CD8-positive, alpha-beta memory T cell (primary cell): ENCODE data around the gene RBPJ. TPM values are rescaled to one million over a fixed set of nuclear protein-coding genes. Genes with fewer than 3 reads are reported as not detected.

Experiments
- CTCF ChIA-PET: fragments of 350-600 bp; sonication (Branson Sonifier 250); formaldehyde crosslinking; loops from one replicate; lab custom pipeline; 2021; ENCODE audit warnings: antibody characterized with exemption; lab: Charles Lee
- POLR2A ChIA-PET: fragments of 350-600 bp; sonication (Branson Sonifier 250); formaldehyde crosslinking; loops from one replicate; lab custom pipeline; 2021; ENCODE audit warnings: antibody characterized with exemption; lab: Charles Lee
- DNase-seq, 5 donors: peaks; one replicate each; pipeline versions ENCODE4 v3.0.0 to v3.0.0-alpha.2; 2020 to 2022; ENCODE audit warnings: mixed read lengths in 1 of 5
- H3K27ac ChIP-seq: one replicate; pipeline ENCODE4 v1.7.0; 2013; ENCODE audit warnings: low read depth, mild to moderate bottlenecking, low read length, moderate library complexity
- H3K27me3 ChIP-seq: 2 replicates; pipeline ENCODE4 v1.7.0; 2013; ENCODE audit warnings: low read length, mild to moderate bottlenecking; ENCODE audit not compliant: insufficient read depth, poor library complexity, severe bottlenecking
- H3K36me3 ChIP-seq: 2 replicates; pipeline ENCODE4 v1.7.0; 2013; ENCODE audit warnings: mild to moderate bottlenecking, low read length, moderate library complexity; ENCODE audit not compliant: insufficient read depth
- H3K4me1 ChIP-seq: 2 replicates; pipeline ENCODE4 v1.7.0; 2013; ENCODE audit warnings: mild to moderate bottlenecking, low read length, moderate library complexity; ENCODE audit not compliant: insufficient read depth
- H3K4me3 ChIP-seq: 2 replicates; pipeline ENCODE4 v1.7.0; 2013; ENCODE audit warnings: mild to moderate bottlenecking, low read length
- H3K9me3 ChIP-seq: 2 replicates; pipeline ENCODE4 v1.7.0; 2013; ENCODE audit warnings: mild to moderate bottlenecking, low read length
- H3K27ac Mint-ChIP-seq, 8 donors: one replicate each; pipeline ENCODE4 v1.8.0; 2020 to 2021; ENCODE audit warnings: mixed read lengths in 8 of 8, mild to moderate bottlenecking in 6 of 8, inconsistent platforms in 3 of 8, moderate library complexity in 3 of 8
- H3K27me3 Mint-ChIP-seq, 2 donors: one replicate each; pipeline ENCODE4 v1.8.0; 2020 to 2021; ENCODE audit warnings: mixed read lengths in 2 of 2, mild to moderate bottlenecking in 1 of 2, moderate library complexity in 1 of 2
- H3K36me3 Mint-ChIP-seq, 3 donors: one replicate each; pipeline ENCODE4 v1.8.0; 2020 to 2021; ENCODE audit warnings: mixed read lengths in 3 of 3, inconsistent platforms in 1 of 3, mild to moderate bottlenecking in 1 of 3
- H3K4me1 Mint-ChIP-seq, 3 donors: one replicate each; pipeline ENCODE4 v1.8.0; 2020 to 2021; ENCODE audit warnings: mixed read lengths in 3 of 3, inconsistent platforms in 1 of 3, mild to moderate bottlenecking in 1 of 3
- H3K4me3 Mint-ChIP-seq, 7 donors: one replicate each; pipeline ENCODE4 v1.8.0; 2020 to 2021; ENCODE audit warnings: mixed read lengths in 7 of 7, mild to moderate bottlenecking in 6 of 7, moderate library complexity in 4 of 7, inconsistent platforms in 2 of 7
- H3K9me3 Mint-ChIP-seq, 5 donors: one replicate each; pipeline ENCODE4 v1.8.0; 2020 to 2022; ENCODE audit warnings: mixed read lengths in 5 of 5, mild to moderate bottlenecking in 3 of 5, moderate library complexity in 2 of 5, inconsistent platforms in 1 of 5
- polyA plus RNA-seq: library from polyadenylated mRNA; unstranded; fragments of 300-500 nt; fragmentation: Illumina TruSeq; gene quantifications from one replicate; pipeline ENCODE4 v1.2.3, GENCODE V29; 2021
- total RNA-seq, 2 experiments: library from RNA; stranded (reverse); gene quantifications; one replicate each; pipeline ENCODE4 v1.2.3, GENCODE V29; 2021

RBPJ gene
- total and polyA plus RNA-seq, 3 experiments from 2014 or later: 94.0 to 201 (median 199) TPM

DNA sequence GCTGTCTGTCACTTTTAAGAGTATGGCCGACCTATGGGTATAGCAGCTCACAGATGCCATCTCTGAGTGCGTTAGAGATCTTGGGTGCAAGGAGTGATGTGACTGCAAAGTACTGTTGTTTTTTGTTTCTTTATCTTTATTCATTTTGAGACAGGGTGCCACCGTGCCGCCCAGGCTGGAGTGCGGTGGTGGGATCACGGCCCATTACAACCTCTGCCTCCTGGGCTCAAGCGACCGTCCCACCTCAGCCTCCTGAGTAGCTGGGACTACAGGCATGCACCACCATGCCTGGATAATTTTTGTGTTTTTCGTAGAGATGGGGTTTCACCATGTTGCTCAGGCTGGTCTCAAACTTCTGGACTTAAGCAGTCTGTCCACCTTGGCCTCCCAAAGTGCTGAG, 98.0 kb downstream of the RBPJ start:
- Histone ChIP-seq H3K27me3 (no peaks in the 10 kb centered on the region), H3K4me3 (no peak overlapping the region), H3K4me1 (no peaks in the 10 kb centered on the region), H3K36me3 (peaks cover 10% of the 10 kb centered on the region), H3K9me3 (no peaks in the 10 kb centered on the region), H3K27ac (no peak overlapping the region)
- ChIA-PET CTCF (interaction anchor here (4.4 kb wide), 1 partner anchor 89 kb away, joined by 16 read pairs; no protein-coding TSS in a partner anchor), POLR2A (no interaction called here)
- H3K27me3 Mint-ChIP-seq: no peaks in the 10 kb centered on the region
- no peaks in the 10 kb centered on the region for H3K9me3 Mint-ChIP-seq
- H3K4me3 Mint-ChIP-seq: no peak overlapping the region
- DNase-seq: no peak
- H3K36me3 Mint-ChIP-seq: peaks cover 19 to 63% (median 21%) of the 10 kb centered on the region in 3 donors
- H3K27ac Mint-ChIP-seq: no peak overlapping the region
- H3K4me1 Mint-ChIP-seq: peaks cover 0 to 4% (median 4%) of the 10 kb centered on the region in 3 donors

GRCh38 chr4:26420438-26420837, 99.6 kb downstream of the RBPJ start:
- Mint-ChIP-seq H3K27me3 (no peaks in the 10 kb centered on the region), H3K4me1 (peaks cover 0 to 4% (median 4%) of the 10 kb centered on the region in 3 donors), H3K27ac (no peak overlapping the region), H3K9me3 (no peaks in the 10 kb centered on the region), H3K36me3 (peaks cover 19 to 68% (median 20%) of the 10 kb centered on the region in 3 donors), H3K4me3 (no peak overlapping the region)
- no peaks in the 10 kb centered on the region for H3K4me1 ChIP-seq
- ChIA-PET CTCF (no interaction called here), POLR2A (no interaction called here)
- no peak overlapping the region for H3K4me3 ChIP-seq
- H3K27me3 ChIP-seq: no peaks in the 10 kb centered on the region
- DNase-seq: no peak
- no peak overlapping the region for H3K27ac ChIP-seq
- H3K36me3 ChIP-seq: peaks cover 10% of the 10 kb centered on the region
- H3K9me3 ChIP-seq: no peaks in the 10 kb centered on the region

- no peaks in the 10 kb centered on the region for H3K9me3 ChIP-seq
- no peak for DNase-seq
- no peak overlapping the region for H3K27ac ChIP-seq
- Mint-ChIP-seq H3K27ac (no peak overlapping the region), H3K9me3 (no peaks in the 10 kb centered on the region), H3K27me3 (no peaks in the 10 kb centered on the region), H3K4me3 (no peak overlapping the region), H3K36me3 (peaks cover 19 to 68% (median 19%) of the 10 kb centered on the region in 3 donors), H3K4me1 (peaks cover 0 to 4% (median 4%) of the 10 kb centered on the region in 3 donors)
- H3K36me3 ChIP-seq: peaks cover 9% of the 10 kb centered on the region
- CTCF ChIA-PET: no interaction called here
- no peaks in the 10 kb centered on the region for H3K27me3 ChIP-seq
- POLR2A ChIA-PET: no interaction called here
- no peak overlapping the region for H3K4me3 ChIP-seq
- no peaks in the 10 kb centered on the region for H3K4me1 ChIP-seq
These were observed 100.1 kb downstream of the RBPJ start for GRCh38 chr4:26420913-26421312.

DNA sequence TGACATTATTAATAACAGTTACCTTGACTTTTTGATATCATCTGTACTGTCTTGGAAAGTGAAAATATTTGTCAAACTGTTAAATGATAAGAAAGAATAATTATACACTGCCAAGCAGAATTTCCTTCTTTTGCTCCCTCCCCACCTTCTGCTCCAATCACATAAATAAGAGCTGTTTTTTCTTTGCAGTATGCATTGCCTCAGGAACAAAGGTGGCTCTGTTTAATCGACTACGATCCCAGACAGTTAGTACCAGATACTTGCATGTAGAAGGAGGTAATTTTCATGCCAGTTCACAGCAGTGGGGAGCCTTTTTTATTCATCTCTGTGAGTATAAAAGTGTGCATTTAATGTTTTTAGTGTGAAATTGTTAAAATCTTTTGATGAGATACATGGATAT, 103.3 kb downstream of the RBPJ start:
- ChIA-PET CTCF (no interaction called here), POLR2A (no interaction called here)
- Histone ChIP-seq H3K9me3 (no peaks in the 10 kb centered on the region), H3K27ac (no peak overlapping the region), H3K27me3 (no peaks in the 10 kb centered on the region), H3K36me3 (peaks cover 12% of the 10 kb centered on the region), H3K4me1 (no peaks in the 10 kb centered on the region), H3K4me3 (no peak overlapping the region)
- Mint-ChIP-seq H3K4me3 (no peak overlapping the region), H3K9me3 (no peaks in the 10 kb centered on the region), H3K27me3 (no peaks in the 10 kb centered on the region), H3K4me1 (peaks cover 0 to 8% (median 4%) of the 10 kb centered on the region in 3 donors), H3K36me3 (peaks cover 19 to 82% (median 27%) of the 10 kb centered on the region in 3 donors), H3K27ac (no peak overlapping the region)
- no peak for DNase-seq

- Mint-ChIP-seq H3K27me3 (no peaks in the 10 kb centered on the region), H3K4me3 (no peak overlapping the region), H3K27ac (no peak overlapping the region), H3K36me3 (peaks cover 19 to 89% (median 28%) of the 10 kb centered on the region in 3 donors), H3K4me1 (peaks cover 0 to 8% (median 4%) of the 10 kb centered on the region in 3 donors), H3K9me3 (no peaks in the 10 kb centered on the region)
- H3K36me3 ChIP-seq: peaks cover 13% of the 10 kb centered on the region
- H3K9me3 ChIP-seq: no peaks in the 10 kb centered on the region
- no peaks in the 10 kb centered on the region for H3K4me1 ChIP-seq
- POLR2A ChIA-PET: no interaction called here
- no peaks in the 10 kb centered on the region for H3K27me3 ChIP-seq
- CTCF ChIA-PET: no interaction called here
- no peak overlapping the region for H3K27ac ChIP-seq
- H3K4me3 ChIP-seq: no peak overlapping the region
- no peak for DNase-seq
These were observed 104.0 kb downstream of the RBPJ start for GRCh38 chr4:26424838-26425237.

DNA sequence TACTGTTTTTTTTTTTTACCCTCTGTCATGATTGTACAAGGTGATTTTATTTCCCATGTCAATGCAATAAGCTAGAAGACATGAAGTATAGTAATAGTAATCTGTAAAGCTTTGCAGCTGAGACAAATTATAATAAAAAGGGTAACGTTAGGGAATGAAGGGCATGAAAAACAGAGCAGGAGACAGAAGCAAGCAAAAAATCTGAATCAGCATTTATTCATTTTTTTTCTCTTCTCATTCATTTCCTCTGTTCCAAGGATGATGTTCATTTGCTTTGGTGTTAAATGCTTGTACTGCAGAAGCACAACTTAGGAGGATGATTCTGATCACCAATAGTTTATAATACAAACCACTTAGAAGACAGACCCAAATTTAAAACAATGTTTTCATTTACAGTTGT, 105.1 kb downstream of the RBPJ start:
- Mint-ChIP-seq H3K4me3 (no peak overlapping the region), H3K27me3 (no peaks in the 10 kb centered on the region), H3K9me3 (no peaks in the 10 kb centered on the region), H3K27ac (no peak overlapping the region), H3K36me3 (peaks cover 19 to 93% (median 37%) of the 10 kb centered on the region in 3 donors), H3K4me1 (peaks cover 0 to 8% (median 4%) of the 10 kb centered on the region in 3 donors)
- ChIA-PET CTCF (interaction anchor here (0.8 kb wide), 1 partner anchor 95 kb away, joined by 3 read pairs; no protein-coding TSS in a partner anchor), POLR2A (no interaction called here)
- Histone ChIP-seq H3K4me3 (no peak overlapping the region), H3K27ac (no peak overlapping the region), H3K4me1 (no peaks in the 10 kb centered on the region), H3K9me3 (no peaks in the 10 kb centered on the region), H3K27me3 (no peaks in the 10 kb centered on the region), H3K36me3 (peaks cover 19% of the 10 kb centered on the region)
- DNase-seq: no peak

- peak overlapping the region in 1 of 8 donors; percentile 17 for H3K27ac Mint-ChIP-seq
- Histone ChIP-seq H3K9me3 (no peaks in the 10 kb centered on the region), H3K4me1 (no peaks in the 10 kb centered on the region), H3K4me3 (no peak overlapping the region), H3K27me3 (no peaks in the 10 kb centered on the region), H3K36me3 (peaks cover 19% of the 10 kb centered on the region), H3K27ac (no peak overlapping the region)
- ChIA-PET CTCF (no interaction called here), POLR2A (no interaction called here)
- H3K36me3 Mint-ChIP-seq: peaks cover 13 to 93% (median 36%) of the 10 kb centered on the region in 3 donors
- H3K4me3 Mint-ChIP-seq: no peak overlapping the region
- H3K27me3 Mint-ChIP-seq: no peaks in the 10 kb centered on the region
- no peak for DNase-seq
- H3K9me3 Mint-ChIP-seq: no peaks in the 10 kb centered on the region
- peaks cover 0 to 4% (median under 1%) of the 10 kb centered on the region in 3 donors for H3K4me1 Mint-ChIP-seq
These were observed 106.1 kb downstream of the RBPJ start for GRCh38 chr4:26426892-26427291.

DNA sequence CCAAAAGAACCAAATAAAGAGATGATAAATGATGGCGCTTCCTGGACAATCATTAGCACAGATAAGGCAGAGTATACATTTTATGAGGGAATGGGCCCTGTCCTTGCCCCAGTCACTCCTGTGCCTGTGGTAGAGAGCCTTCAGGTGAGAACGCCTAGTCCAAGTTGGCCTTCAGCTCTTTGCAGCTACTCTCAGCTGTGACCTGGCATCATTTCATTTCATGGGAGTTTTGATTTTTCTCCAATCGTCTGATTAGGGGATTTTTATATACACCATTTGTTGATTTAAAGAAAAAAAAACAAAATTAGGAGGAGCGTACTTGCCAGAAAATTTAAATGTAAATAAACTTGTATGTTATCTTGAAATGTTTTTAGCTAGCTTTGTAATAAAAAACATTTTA, 109.1 kb downstream of the RBPJ start:
- no peak overlapping the region for H3K4me3 ChIP-seq
- H3K27ac Mint-ChIP-seq: peak overlapping the region in 2 of 8 donors; percentile 36 to 51
- POLR2A ChIA-PET: no interaction called here
- no peaks in the 10 kb centered on the region for H3K4me1 ChIP-seq
- no peak overlapping the region for H3K4me3 Mint-ChIP-seq
- H3K27me3 Mint-ChIP-seq: no peaks in the 10 kb centered on the region
- peaks cover 0 to 4% (median 0%) of the 10 kb centered on the region in 3 donors for H3K4me1 Mint-ChIP-seq
- H3K9me3 ChIP-seq: no peaks in the 10 kb centered on the region
- H3K36me3 ChIP-seq: peaks cover 19% of the 10 kb centered on the region
- H3K27me3 ChIP-seq: no peaks in the 10 kb centered on the region
- CTCF ChIA-PET: no interaction called here
- H3K36me3 Mint-ChIP-seq: peaks cover 0 to 89% (median 32%) of the 10 kb centered on the region in 3 donors
- H3K27ac ChIP-seq: no peak overlapping the region
- no peaks in the 10 kb centered on the region for H3K9me3 Mint-ChIP-seq
- no peak for DNase-seq
